A673 (cell line): ENCODE data around the gene PLSCR5.

Experiments used
- CTCF ChIP-seq: fragments of 300-800, 200-600 bp; sonication (generic); conservative IDR thresholded peaks from 2 replicates; pipeline ENCODE4 v1.5.1; 2017; ENCODE audit warnings: low read depth, mild to moderate bottlenecking, antibody characterized with exemption, low read length, moderate library complexity, mixed read lengths
- EZH2 ChIP-seq: fragments of 200-600 bp; sonication (generic); IDR thresholded peaks from 2 replicates; pipeline ENCODE4 v1.6.1; 2017; ENCODE audit warnings: borderline replicate concordance, low read depth, mild to moderate bottlenecking, mixed read lengths, antibody characterized with exemption, low read length; ENCODE audit not compliant: poor library complexity, severe bottlenecking

- TF ChIP-seq CTCF (no peak), EZH2 (no peak)
Measured at GRCh38 chr3:146550070-146550615, 55.0 kb downstream of the PLSCR5 start.
